SKM-1 (cell line): ENCODE data around the gene THAP4.
"Not testable (repeated sequence)": the region's sequence is repeated elsewhere in the genome, so short reads cannot be mapped to it uniquely, and the experiment has no call there.

ENCODE experiments used
- DNase-seq: peaks from one replicate; lab custom pipeline; 2025; ENCODE audit not compliant: unreplicated experiment; lab: John Stamatoyannopoulos, UW

Gene THAP4

DNA sequence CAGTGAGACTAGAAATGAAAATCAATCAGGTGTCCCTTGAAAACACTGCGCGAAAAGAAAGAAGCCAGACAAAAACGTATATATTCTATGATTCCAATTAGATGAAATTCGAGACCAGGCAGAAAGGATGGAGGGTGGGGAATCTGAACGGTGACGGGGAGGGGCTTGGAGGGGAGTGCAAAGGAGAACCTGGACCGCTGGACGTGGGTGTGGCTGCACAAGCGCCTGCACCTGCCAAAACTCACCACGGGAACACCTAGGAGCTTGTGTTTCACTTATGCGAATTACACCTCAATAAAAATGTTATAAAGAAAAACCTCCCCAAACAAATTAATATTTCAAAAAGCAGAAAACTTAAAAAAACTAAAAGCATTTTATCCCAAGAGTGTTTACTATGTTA, 21.9 kb downstream of the THAP4 start:
- no peak for DNase-seq

DNA sequence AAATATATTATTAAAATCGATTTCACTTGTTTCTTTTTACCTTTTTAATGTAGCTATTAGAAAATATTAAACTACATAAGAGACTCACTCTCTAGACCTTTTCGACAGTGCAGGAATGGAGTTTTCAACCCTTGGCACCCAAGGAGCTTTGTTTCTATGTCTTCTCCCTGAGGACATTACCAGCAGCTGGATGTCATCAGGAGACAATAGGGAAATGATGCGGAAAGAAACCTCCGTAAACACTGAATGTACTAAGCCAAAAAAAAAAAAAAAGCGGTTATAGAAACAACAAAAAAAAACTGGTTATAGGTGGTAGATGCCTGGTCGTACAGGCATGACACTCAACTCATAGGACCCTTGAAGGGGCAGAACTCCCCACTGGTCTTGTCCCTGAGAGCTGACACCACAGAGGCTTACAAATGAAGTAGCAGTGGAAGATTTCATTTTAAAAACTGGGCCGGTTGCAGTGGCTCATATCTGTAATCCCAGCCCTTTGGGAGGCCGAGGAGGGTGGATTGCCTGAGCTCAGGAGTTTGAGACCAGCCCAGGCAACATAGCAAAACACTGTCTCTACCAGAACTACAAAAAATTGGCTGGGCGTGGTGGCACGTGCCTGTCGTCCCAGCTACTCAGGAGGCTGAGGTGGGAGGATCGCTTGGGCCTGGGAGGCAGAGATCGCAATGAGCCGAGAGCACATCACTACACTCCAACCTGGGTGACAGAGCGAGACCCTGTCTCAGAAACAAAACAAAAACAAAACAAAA, 23.8 kb downstream of the THAP4 start:
- DNase-seq, result no peak

DNA sequence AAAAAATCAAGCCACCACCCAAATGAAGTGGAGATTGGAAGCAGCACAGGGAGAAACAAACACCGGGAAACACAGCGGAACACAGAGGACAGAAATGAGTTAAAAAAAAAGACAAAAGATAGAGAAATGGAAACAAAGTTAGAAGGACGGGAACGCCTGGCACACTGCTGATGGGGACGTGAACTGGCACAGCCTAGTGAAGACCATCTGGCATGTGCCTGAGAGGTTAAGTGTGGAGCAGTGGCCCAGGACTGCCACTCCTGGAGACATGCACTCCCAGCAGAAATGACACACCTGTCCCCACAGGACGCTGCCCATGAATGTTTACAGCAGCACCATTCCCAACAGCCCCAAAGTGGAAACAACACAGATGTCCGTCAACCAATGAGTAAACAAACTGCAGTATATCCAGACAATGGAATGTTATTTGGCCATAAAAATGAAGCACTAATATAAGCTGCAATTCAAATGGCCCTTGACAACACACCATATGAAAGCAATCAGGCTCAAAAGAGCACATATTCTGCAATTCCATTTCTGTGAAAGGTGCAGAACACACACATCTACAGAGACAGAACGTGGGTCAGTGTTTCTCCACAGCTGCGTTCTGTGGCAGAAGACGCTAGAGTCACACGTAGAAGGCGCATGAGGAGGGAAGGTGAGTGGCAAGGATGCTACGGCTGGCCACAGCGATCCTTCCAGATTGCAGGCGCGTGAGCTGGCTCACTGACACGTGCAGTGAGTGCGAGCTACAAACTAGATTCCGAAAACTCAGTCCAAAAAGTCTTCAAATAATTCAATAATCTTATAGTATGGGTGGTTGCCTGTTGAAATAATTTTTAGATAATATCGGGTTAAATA, 24.6 kb downstream of the THAP4 start:
- DNase-seq, result no peak

DNA sequence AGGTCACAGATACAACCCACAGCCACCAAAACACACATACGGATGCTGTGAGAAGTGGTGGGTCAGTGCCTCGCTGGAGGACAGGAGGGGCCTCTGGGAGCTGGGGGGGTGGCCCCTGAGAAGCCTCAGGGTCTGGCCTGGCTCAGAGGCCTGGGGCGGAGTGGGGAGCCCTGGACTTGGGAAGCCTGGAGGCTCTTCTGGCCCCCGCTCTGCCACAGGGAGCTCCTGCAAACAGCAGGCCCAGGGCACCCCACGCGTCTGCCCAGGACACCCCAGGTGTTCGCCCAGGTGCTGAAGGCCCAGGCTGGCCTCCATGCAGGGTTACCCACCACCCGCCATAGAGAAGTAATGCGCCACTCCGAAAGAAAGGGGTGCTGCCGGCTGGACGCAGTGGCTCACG, 25.9 kb downstream of the THAP4 start:
- DNase-seq, result no peak

DNA sequence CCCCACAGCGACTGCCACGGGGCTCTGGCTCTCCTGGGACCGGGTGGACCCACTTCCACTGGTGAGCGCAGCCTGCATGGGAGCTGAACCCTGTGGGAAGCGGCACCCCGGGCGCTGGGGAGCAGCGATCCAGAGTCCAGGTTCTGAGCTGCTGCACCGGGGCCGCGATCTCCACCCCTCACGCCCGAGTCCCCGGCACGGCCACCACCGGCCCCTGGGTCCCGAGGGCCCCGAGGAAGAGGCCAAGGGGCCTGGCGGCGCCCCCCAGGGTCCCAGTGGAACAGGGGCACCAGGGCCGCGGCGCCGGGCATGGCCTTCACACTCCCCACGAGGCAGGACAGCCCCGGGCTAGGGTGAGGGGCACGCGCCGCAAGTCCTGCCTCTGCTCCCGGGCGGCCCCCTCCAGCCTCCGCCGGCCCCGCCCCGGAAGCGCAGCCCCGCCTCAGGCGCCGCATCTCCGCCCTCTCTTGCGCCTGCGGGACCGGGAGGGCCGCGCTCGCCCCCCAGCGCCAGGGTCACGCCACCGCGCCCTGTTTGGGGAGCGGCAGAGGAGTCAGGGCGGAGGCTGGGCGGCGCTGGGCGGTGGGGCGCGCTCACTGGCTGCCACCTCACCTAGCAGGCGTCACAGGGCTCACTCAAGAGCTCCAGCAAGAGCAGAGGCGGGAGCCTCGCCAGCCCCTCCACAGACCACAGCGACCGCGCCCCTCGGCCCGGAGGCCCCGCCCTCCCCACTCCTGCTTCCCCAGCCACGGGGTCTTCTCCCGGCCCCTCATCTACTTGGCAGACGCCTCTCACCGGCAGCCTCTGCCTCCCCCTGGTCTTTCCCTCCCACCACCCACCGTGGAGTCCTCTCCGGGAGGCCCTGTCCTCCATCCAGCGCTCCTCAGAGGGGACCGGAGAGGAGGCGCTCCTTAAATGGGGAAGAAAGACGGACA, 26.8 kb downstream of the THAP4 start:
- no peak for DNase-seq

DNA sequence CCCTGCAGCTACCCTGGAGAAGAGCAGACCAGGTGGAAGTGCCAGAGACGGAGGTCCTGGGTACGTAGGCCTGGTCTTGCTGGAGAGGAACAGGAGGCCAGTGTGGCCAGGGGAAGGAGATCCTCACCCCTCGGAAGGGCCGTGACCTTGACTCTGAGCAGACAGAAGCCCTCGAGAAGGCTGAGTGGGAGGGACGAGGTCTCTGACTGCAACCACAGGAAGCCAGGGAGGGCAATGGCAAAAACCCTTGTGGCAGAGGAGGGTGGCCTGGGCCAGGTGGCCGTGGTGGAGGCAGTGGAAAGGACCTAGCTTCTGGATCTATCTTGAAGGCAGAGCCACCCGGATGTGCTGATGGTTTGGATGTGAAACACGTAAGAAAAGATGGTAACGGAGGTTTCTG, 28.1 kb downstream of the THAP4 start:
- no peak for DNase-seq

DNA sequence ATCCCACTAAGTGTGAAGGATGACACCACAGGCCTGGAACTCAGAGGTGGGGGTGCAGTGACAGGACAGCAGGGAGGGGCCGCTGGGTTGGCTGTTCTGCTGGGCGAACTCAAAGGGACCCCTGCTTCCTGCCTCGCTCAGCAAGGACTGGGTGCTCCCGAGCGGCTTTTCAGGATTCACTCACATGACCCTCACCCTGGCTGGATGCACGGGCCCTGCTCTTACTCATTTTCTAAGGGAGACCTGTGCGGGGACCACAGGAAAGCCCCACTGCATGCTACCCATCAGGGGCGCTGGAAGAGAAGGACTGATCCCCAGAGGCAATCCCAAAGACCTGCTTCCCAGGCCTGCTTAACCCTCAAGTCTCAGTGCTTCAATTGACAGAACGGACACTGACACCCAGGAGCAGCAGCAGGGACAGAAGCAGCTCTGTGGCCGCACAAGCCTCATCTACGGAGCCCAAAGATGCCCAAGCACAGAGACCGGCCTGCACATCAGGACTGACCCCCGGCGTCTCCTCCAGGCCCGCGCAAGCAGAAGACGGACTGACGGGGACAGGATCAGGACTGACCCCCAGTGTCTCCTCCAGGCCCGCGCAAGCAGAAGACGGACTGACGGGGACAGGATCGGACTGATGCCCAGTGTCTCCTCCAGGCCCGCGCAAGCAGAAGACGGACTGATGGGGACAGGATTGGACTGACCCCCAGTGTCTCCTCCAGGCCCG, 29.6 kb downstream of the THAP4 start:
- DNase-seq, result no peak

DNA sequence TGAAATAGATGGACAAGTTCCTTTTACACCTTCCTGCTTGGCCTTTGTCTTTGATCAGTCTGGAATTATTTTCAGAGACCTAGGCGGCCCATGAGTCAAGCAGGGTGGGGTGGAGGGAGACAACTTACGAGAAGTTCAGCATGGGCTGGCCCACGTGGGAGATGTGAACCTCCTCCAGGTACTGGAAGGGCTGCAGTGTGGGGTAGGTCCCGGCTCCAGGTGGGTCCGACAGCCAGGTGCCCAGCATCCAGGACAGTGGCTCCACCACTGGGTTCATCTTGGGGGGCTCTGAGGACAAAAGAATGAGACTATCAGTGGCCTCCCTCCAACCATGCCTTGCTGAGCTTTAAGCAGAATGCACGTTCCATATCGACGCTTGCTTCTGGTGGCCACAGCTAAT, 30.8 kb downstream of the THAP4 start:
- DNase-seq, result no peak

DNA sequence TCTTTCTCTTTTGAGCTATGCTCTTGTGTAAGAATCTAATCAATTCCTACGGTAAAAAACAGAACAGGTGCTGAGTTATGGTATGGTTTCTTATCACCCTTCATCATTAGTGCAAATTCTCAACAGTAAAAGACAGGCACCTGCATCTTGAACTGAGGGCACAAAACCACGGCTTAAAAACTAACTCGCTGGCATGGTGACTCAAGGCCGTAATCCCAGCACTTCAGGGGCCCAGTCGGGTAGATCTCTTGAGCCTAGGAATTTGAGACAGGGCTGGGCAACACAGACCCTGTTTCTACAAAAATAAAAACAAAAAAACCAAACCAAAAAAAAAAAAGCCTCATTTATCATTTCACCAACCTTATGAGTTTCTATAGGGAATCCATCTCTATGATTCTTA, 33.3 kb downstream of the THAP4 start:
- DNase-seq, result no peak

DNA sequence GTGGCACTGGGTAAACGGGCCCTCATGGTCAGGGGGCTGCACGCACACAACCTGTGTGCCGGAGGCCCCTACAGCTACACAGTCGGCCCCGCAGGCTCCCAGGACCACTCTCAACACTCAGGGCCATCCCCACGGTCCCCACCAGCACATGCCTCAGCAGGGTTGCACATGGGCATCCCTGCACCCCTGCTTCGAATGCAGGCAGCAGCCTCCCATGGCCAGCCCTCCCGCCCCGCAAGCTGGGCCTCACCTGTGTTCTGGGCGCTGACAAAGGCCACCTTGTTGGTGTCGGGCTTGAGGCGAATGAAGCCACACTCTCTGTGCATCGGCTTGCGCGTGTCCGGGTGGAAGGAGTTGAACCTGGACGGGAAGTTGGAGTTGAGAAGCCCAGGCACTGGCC, 34.2 kb downstream of the THAP4 start:
- no peak for DNase-seq

DNA sequence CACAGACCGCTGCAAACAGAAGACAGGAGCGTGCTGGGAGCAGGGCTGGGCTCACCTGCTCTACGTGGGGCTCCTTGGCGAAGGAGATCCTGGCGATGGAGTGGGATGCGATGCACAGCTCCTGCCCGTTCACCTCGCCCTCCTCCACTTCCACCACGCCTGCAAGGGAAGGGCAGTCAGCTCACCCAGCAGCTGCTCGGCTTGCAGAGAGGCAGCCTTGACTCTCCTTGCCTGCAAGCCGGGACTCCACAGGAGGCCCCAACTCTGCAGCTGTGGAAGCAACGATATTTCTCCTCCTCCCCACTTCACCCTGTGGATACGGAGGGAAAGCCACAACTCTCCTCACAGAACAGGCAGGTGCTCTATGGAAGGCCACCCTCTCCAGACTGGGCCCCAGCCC, 35.1 kb downstream of the THAP4 start:
- no peak for DNase-seq

DNA sequence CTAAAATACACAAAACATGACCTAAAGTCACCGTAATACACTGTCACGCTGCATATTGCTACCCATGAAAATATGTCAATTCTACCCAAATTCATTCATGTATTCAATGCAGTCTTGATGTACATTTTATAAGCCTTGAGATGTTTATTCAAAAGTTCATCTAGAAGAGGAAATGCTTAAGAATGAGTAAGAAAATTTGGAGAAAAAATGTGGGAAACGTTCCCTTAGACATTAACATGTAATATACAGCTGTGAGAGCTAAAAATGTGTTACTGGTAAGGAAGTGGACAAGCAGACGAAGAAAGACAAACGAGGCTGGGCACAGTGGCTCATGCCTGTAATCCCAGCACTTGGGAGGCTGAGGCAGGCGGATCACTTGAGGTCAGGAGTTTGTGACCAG, 37.3 kb downstream of the THAP4 start:
- no peak for DNase-seq

DNA sequence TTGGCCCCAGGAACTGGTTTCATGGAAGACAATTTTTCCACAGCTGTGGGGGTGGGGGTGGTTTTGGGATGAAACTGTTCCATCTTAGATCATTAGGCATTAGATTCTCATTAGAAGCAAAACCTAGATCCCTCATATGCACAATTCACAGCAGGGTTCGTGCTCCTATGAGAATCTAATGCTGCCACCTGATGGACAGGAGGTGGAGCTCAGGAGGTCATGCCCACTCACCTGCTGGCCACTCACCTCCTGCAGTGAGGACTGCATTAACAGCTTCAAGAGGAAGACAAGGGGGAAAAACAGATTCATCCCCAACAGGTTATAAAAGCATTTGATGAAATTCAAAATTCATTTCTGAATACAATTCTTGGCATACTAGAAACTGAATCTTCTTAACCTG, 38.5 kb downstream of the THAP4 start:
- no peak for DNase-seq

DNA sequence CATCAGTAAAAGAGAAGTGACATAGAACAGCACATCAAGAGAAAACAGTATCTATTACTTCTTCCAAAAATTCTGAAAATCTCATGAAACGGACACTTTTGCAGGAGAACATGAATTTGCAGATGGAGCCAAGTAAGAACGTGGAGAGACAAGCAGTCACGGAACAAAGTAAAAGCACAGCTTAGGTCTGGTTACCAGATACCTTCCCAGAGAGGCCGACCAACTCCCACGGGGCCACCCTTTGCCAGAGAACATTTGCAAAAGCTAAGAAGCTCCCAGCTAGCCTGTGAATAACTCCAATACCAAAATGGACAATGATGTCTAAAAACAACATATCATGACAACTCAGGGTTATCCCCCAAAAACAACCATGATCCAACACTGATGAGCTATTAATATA, 38.9 kb downstream of the THAP4 start:
- DNase-seq, result no peak

DNA sequence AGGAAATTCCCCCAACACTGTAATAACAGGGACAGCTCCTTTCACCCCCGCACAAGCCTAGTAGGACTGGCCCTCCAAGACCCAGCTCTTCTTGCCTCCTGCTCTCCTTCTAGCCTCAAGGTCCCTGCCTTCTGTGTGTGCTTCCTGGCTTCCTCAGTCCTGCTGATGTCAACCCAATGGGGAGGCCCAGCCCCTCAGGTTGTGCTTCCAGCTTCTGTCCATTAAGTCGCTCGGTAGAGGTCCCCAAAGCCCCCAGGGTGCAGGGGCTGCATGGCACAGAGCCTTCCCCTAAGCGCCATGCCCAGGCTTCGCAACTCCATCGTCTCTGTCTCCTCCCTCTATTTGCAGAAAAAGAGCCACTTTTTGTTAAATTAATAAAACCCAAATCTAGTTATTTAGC, 39.4 kb downstream of the THAP4 start:
- DNase-seq, result no peak

DNA sequence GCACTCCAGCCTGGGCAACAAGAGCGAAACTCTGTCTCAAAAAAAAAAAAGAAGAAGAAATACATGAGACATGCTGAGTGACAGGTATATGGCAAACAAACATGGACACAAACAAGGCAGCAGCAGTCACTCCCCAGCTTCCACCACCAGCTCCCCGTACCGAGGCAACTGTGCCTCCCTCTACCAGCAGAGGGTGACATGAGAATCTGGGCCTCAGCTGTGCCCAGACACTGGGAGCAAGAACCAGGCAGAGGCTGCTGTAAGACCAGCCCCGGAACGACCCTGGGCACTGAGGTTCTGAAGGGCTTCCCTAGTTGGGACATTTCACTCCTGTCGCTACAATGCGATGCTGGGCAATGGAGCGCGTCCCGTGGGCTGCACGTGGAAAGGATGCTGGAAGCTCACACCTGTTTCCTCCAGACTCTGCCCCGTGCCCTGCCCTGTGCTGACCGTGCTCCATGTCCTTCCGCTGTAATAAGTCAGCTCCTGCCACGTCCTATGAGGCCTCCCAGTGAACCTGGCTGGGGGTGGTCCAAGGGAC, 41.3 kb downstream of the THAP4 start:
- no peak for DNase-seq

DNA sequence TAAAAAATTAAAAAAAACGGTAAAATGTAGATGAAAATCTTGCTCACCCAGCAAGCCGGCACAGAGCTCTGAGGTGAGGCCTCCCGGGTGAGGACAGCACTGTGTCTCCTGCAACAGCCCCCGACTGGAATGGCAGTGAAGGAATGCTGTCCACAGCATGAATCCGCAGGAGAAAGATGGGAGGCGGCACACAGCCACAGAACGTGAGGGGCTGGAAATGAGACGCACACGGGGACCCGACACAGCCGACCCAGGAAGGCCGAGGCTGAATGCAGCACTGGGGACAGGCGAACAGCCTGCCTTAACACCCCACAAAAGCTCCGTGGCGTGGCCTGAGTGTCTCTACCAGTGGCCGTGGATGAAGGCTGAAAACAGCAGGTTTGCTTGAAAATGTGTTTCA, 43.7 kb downstream of the THAP4 start:
- DNase-seq, result no peak

DNA sequence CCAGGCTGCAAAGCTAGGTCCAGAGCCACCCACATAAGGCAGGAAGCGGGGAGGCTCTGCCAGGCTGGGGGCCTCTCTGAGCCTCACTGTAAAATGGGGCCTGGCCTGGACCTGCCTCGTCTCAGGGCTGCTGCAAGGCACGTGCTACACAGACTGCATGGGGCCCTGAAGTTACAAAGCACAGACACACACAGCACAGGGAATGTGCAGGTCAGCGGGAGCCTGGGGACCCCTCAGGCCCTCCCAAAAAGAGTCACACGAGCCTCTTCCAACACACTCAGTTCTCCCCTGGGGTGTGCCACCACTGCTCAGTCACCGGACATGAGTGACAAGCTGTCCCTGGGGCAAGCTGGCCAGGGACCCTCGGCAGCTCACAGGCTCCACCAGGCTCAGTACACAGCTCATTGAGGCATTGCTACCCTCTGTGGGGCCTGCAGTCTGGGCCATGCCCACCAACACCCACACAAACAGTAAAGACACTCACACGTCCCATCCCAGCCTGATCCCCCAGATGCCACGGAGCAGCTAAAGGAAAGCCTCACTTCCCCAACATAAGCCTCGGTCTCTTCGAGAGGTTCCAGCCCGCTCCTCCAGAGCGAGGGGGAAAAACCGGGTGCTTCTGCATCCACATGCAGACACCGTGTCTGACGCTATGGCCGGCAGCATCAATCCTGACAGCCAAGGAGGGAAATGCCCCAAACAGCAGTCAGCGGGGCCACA, 44.7 kb downstream of the THAP4 start:
- no peak for DNase-seq

DNA sequence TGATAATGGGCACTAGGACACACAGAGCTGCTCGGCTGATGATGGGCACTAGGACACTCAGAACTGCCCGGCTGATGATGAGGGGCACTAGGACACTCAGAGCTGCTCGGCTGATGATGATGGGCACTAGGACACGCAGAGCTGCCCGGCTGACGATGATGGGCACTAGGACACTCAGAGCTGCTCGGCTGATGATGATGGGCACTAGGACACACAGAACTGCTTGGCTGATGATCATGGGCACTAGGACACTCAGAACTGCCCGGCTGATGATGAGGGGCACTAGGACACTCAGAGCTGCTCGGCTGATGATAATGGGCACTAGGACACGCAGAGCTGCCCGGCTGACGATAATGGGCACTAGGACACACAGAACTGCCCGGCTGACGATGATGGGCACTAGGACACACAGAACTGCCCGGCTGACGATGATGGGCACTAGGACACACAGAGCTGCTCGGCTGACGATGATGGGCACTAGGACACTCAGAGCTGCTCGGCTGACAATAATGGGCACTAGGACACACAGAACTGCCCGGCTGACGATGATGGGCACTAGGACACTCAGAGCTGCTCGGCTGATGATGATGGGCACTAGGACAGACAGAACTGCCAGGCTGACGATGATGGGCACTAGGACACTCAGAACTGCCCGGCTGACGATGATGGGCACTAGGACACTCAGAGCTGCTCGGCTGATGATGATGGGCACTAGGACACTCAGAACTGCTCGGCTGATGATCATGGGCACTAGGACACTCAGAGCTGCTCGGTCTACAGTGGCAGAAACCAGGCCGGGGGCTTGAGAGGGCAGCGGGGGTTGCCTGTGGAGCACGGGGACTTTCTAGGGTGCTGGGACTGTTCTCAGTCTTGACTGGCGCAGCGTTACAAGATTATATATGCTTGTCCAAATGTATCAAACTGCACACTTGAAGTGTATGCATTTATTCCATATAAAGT, 46.2 kb downstream of the THAP4 start:
- not testable (repeated sequence) for DNase-seq
